H1 (cell line): ENCODE measurements around the gene ENDOD1. TPM values are rescaled to one million over a fixed set of nuclear protein-coding genes. Genes with fewer than 3 reads are reported as not detected.
A peak's percentile ranks its signal among the peaks of the same experiment; 100 is the strongest.

Experiments used
- BCL11A ChIP-seq, 2 experiments: IDR thresholded peaks; one replicate each; pipeline ENCODE4 v1.6.1; 2011; ENCODE audit warnings: low read depth in 2 of 2, low read length in 2 of 2, mild to moderate bottlenecking in 2 of 2
- CTCF ChIP-seq, 3 experiments: IDR thresholded peaks; 1 replicate in 2 of 3; 2 replicates in 1 of 3; pipeline versions ENCODE4 v1.5.1 to v1.6.1; 2011; ENCODE audit warnings: low read length in 3 of 3, mild to moderate bottlenecking in 3 of 3, inconsistent platforms in 2 of 3, low read depth in 1 of 3, moderate library complexity in 1 of 3; ENCODE audit not compliant: insufficient read depth in 1 of 3; ENCODE audit errors: control extremely low read depth in 1 of 3
- E2F6 ChIP-seq: IDR thresholded peaks from 2 replicates; pipeline ENCODE4 v1.6.1; 2012; ENCODE audit warnings: inconsistent platforms
- EGR1 ChIP-seq: IDR thresholded peaks from 2 replicates; pipeline ENCODE4 v1.6.1; 2011; ENCODE audit warnings: low read depth, low read length, borderline replicate concordance
- HDAC2 ChIP-seq, 2 experiments: fragments of 300-600 bp in 1 of 2; sonication (generic) in 1 of 2; IDR thresholded peaks; 2 replicates each; pipeline ENCODE4 v1.6.1; 2011 to 2012; ENCODE audit warnings: low read depth in 2 of 2, low read length in 2 of 2, mild to moderate bottlenecking in 2 of 2, moderate library complexity in 2 of 2, borderline replicate concordance in 1 of 2, inconsistent platforms in 1 of 2
- KDM5A ChIP-seq: fragments of 200-600 bp; IDR thresholded peaks from 2 replicates; pipeline ENCODE4 v1.7.1; 2012; ENCODE audit warnings: mild to moderate bottlenecking, low read length, inconsistent platforms, mixed read lengths
- SIN3A ChIP-seq, 2 experiments: IDR thresholded peaks in 1 of 2; conservative IDR thresholded peaks in 1 of 2; 2 replicates each; pipeline ENCODE4 v1.6.1; 2011 to 2012; ENCODE audit warnings: low read length in 2 of 2, improper control_type of control experiment in 1 of 2, low read depth in 1 of 2, mild to moderate bottlenecking in 1 of 2
- SP1 ChIP-seq: IDR thresholded peaks from 2 replicates; pipeline ENCODE4 v1.6.1; 2011; ENCODE audit warnings: low read depth, low read length
- polyA plus RNA-seq, 7 experiments: library from polyadenylated mRNA; depleted of rRNA in 3 of 7; stranded (reverse) in 5 of 7; unstranded in 2 of 7; fragments of >200 nt in 5 of 7; fragments of 200-250 nt in 2 of 7; gene quantifications; 1 replicate in 5 of 7; 2 replicates in 1 of 7; 4 replicates in 1 of 7; pipeline versions ENCODE4 v1.2.1 to v1.2.3, GENCODE V29; 2011 to 2013; ENCODE audit warnings: missing spikeins in 2 of 7, mixed read lengths in 2 of 7
- total RNA-seq: library from RNA; stranded (reverse); fragmentation: NEBNext Ultra II Directional; extraction: Animal tissue kit (Norgen Biotek cat#: 25700); gene quantifications from 2 replicates; pipeline ENCODE4 v1.2.1, GENCODE V29; 2021

Gene ENDOD1
- total and polyA plus RNA-seq, 2 of the 8 experiments (the other 6 are each of a cell fraction or from before 2014, with no cell fraction given): 1.2 to 2.5 TPM

GRCh38 chr11:95149651-95150364, 60.2 kb downstream of the ENDOD1 start (continued):
- TF ChIP-seq HDAC2 (IDR thresholded peaks at IDR 0.05; ENCODE audit: borderline replicate concordance in 1 of 2, low read depth in 2 of 2, low read length in 2 of 2): peak in 1 of 2 experiments; percentile 53; a peak in 1 of 4 replicates
- no peak for TF ChIP-seq BCL11A (IDR thresholded peaks at IDR 0.05; ENCODE audit: low read depth in 2 of 2, low read length in 2 of 2)
- TF ChIP-seq EGR1: 0 out of 2 replicates have a peak, but pooled peaks have one; percentile 21
- TF ChIP-seq CTCF (IDR thresholded peaks at IDR 0.05; ENCODE audit: control extremely low read depth in 1 of 3, insufficient read depth in 1 of 3, low read depth in 1 of 3, low read length in 3 of 3): 0 out of 4 replicates have a peak, but pooled peaks of 1 of the 3 experiments have one; percentile 3
- no peak for TF ChIP-seq KDM5A
- TF ChIP-seq SP1: 0 out of 2 replicates have a peak, but pooled peaks have one; percentile 22
- TF ChIP-seq E2F6: no peak
- TF ChIP-seq SIN3A (conservative IDR thresholded peaks at IDR 0.05 in 1 of 2, IDR thresholded peaks at IDR 0.05 in 1 of 2; ENCODE audit: low read depth in 1 of 2, low read length in 2 of 2): no peak
